Activated CD8-positive, alpha-beta memory T cell treated with anti-CD3 and anti-CD28 coated beads for 24 hours (primary cell): Measurements from ENCODE around the gene SLC2A6.
"Not testable (repeated sequence)": the region's sequence is repeated elsewhere in the genome, so short reads cannot be mapped to it uniquely, and the experiment has no call there.

ENCODE experiments used
- DNase-seq: peaks from one replicate; pipeline ENCODE4 v3.0.0-alpha.2; 2020

SLC2A6 gene

DNA sequence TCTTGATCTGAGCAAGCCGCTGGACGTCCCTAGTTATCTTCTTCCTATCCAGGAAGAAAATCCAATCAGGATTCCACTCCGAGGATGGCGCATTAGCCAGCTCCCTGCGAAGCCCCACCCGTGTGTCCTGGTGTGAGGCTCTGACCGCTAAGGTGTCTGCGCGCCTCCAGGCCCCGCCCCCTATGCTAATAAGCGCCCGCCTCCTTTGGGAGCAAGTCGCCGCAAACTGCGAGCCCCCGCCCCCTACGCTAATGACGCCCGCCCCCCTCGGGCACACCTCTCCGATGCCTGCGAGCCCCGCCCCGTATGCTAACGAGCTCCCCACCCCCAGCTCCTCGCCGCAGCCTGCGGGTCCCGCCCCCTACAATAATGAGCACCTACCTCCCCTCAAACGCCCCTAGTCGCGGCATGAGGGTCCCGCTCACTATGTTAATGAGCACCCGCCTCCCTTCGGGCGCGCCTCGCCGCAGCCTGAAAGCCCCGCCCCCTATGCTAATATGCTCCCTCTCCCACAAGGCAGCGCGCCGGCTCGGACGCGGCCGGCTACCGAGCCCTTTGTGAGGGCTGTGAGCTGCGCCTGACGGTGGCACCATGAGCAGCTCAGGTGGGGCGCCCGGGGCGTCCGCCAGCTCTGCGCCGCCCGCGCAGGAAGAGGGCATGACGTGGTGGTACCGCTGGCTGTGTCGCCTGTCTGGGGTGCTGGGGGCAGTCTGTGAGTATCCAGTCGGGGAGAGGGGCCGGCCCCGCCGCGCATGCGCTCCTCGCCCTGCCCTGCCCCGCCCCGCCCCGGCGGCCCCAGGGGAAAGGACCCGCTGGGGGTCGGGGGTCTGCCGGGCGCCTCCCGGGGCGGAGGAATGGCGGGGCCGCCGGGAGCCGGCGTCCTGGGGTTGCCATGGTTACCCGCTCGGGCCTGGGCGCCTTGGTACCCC, 19.2 kb downstream of the SLC2A6 start, which contains the start of gene CACFD1:
Gene CACFD1 (plus strand): TSS at position 503 of the 929 bp plus-strand sequence. CDS start 89 bp downstream, at position 592.
- DNase-seq = peak; percentile 96

DNA sequence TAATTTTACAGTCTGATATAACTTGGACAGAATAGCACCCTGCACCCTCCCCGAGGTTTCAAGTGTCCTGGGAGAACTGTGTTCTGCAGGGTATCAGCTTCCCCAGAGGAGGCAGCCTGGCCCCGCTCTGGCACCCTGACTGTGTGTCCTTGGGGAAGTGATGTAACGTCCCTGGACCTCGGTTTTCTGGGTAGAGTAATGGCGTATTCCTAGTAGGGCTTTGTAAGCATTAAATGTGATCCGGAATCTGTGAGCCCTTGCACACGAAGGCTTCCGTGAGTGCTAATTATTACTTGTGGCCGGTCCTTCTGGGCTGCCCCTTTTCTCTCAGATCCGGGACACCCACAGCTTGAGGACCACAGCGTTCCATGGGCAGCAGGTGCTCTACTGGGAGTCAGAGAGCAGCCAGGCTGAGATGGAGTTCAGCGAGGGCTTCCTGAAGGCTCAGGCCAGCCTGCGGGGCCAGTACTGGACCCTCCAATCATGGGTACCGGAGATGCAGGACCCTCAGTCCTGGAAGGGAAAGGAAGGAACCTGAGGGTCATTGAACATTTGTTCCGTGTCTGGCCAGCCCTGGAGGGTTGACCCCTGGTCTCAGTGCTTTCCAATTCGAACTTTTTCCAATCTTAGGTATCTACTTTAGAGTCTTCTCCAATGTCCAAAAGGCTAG, 20.1 kb downstream of the SLC2A6 start:
- no peak for DNase-seq

DNA sequence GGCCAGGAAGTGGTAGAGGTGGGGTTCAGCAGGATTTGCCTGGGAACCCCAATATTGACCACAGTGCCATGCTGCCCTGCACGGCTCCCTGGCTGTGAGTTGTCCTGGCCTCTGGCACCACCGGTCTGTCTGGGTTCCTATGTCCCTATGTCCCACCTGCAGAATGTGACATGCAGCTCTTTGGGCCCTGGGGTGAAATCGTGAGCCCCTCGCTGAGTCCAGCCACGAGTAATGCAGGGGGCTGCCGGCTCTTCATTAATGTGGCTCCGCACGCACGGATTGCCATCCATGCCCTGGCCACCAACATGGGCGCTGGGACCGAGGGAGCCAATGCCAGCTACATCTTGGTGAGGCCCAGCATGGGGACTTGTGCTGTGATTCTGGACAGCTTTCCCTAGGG, 21.2 kb downstream of the SLC2A6 start:
- no peak for DNase-seq

DNA sequence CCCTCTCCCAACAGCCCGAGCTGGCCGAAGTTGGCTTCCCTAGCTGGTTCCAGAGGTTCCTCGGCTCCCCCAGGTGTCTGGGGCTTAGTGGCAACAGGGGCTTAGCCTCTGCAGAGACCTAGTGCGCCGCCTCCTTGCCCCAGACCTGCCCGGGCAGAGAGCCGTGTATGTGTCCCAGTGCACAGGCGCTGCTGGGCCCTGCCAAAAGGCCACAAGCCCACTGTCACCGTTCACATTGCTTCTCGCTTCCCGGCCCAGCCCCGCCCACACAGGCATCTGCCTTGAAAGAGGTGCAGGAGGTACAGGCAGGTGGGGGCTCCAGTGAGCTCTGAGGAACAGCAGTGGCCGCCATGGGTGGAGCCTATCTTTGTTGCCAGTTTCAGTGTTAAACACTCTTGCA, 21.7 kb downstream of the SLC2A6 start:
- DNase-seq = no peak

DNA sequence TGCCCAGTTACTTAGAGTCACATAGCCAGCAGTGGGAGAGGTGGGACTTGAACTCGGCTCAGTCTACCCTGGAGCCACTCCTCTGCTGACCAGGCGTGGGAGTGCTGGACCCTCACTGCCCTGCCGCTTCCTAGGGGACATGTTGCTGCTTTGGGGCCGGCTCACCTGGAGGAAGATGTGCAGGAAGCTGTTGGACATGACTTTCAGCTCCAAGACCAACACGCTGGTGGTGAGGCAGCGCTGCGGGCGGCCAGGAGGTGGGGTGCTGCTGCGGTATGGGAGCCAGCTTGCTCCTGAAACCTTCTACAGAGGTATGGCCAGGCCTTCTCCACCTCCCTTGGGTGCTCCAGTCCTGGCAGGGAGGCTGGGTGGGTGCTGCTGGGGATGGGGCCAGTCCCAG, 22.5 kb downstream of the SLC2A6 start:
- DNase-seq = no peak

DNA sequence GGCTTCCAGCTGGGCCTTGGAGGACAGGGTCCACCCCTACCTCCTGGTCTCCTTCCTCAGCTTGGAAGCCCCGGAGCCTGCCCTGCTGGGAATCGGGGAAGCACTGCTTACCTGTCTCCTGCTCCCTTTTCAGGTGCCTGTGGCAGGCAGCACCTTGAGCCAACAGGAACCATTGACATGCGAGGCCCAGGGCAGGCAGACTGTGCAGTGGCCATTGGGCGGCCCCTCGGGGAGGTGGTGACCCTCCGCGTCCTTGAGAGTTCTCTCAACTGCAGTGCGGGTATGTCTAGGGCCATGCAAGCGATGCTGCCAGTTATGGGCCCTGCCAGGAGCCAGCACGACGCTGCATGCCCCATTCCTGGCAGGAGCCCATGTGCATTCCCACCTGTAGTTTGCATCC, 23.0 kb downstream of the SLC2A6 start:
- DNase-seq = no peak

DNA sequence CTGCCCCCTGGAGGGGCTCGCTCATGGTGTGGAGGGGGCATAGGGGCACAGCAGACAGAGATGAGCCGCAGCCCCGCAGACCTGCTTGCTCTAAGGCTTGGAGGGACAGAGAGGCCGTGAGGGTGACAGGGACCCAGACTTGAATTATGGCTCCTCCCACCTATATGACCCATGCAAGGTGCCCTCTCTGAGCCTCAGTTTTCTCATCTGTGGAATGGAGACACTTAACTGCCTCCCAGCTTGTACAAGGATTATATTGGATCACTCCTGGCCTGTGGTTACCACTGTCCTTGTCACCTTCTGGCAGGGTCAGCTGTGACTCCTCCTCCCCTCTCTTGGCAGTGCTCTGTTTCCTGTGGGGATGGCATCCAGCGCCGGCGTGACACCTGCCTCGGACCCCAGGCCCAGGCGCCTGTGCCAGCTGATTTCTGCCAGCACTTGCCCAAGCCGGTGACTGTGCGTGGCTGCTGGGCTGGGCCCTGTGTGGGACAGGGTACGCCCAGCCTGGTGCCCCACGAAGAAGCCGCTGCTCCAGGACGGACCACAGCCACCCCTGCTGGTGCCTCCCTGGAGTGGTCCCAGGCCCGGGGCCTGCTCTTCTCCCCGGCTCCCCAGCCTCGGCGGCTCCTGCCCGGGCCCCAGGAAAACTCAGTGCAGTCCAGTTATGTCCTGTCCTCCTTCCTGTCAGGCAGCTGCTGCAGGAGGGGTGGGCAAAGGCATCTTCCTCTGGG, 23.8 kb downstream of the SLC2A6 start:
- no peak for DNase-seq

DNA sequence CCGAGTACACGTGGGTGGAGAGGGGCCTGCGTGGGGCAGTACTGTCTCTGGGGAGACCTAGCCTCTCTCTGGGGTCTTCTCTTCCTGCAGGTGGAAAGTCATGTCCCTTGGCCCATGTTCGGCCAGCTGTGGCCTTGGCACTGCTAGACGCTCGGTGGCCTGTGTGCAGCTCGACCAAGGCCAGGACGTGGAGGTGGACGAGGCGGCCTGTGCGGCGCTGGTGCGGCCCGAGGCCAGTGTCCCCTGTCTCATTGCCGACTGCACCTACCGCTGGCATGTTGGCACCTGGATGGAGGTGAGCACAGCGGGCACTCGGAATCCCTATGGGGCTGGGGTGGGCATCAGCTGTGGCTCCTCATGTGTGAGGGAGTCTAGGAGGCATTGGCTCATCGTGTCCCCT, 24.6 kb downstream of the SLC2A6 start:
- DNase-seq = no peak

DNA sequence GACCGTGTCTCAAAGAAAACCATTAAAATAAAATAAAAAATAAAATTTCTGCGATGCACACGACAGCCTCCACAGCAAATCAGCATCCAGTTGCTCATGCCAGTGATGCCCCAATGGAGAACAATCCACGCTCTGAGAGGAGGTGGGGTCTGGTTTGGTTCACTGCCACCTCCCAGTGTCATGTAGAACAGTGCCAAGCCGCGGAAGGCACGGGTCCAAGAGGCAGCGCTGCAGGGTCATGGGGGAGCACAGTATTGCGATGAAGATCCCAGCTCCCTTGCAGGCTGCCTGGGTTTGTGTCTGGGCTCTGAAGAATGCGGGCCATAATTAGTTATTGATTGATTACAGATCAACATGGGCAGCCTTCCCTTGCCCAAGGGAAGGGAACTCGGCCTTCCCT, 25.2 kb downstream of the SLC2A6 start:
- no peak for DNase-seq

DNA sequence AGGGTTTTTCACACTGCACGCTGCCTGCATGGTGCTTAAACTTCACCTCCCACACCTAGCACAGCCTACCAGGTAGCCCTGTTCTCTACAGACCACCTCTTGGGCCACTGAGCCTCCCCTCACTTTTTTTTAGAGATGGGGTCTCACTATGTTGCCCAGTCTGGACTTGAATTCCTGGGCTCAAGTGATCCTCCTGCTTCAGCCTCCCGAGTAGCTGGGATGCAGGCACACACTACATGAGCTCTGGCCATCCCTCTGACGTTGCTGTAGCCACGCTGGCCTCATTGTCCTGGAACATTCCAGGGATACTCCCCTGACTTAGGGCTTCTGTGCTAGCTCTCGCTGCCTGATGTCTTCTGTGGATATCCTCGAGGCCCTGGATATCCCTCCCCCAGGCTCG, 26.3 kb downstream of the SLC2A6 start:
- DNase-seq = no peak

DNA sequence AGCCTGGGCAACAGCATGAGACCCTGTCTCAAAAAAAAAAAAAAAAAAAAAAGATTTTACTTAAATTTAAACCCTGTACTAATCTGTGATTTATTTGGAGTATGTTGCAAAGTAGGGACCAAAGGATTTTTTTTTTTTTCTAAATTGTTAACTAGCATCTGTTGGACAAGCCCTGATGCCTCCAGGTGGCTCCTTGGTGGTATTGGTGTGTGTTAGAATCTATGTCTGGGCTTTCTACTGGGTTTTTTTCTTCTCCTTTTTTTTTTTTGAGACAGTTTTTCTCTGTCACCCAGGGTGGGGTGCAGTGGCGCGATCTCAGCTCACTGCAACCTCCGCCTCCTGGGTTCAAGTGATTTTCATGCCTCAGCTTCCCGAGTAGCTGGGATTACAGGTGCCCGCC, 27.0 kb downstream of the SLC2A6 start:
- not testable (repeated sequence) for DNase-seq

DNA sequence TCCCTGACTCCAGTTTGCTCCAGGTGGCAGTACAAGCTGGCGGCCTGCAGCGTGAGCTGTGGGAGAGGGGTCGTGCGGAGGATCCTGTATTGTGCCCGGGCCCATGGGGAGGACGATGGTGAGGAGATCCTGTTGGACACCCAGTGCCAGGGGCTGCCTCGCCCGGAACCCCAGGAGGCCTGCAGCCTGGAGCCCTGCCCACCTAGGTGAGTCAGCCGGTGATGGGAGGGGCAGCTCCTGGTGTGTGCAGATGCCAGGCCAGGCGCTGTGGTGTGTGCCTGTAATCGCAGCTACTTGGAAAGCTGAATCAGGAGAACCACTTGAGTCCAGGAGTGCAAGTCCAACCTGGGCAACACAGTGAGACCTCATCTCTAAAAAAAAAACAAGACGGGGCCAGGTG, 29.1 kb downstream of the SLC2A6 start:
- DNase-seq = no peak

DNA sequence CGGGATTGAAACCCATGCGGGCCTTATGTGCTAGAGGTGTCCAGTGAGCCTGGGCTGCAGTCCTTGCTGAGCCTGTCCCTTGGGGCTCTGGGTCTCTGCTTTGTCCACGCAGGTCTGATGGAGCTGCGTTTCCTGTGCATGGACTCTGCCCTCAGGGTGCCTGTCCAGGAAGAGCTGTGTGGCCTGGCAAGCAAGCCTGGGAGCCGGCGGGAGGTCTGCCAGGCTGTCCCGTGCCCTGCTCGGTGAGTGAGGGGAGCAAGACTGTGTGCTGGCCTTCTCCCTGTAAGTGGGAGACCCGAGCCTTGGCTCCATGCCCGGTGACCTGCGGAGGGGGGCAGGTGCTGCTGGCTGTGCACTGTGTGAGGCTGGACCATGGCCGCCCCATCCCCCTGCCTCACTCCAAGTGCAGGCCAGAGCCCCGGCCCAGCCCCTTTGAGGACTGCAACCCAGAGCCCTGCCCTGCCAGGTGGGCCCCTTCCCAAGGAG, 30.4 kb downstream of the SLC2A6 start:
- DNase-seq = no peak

DNA sequence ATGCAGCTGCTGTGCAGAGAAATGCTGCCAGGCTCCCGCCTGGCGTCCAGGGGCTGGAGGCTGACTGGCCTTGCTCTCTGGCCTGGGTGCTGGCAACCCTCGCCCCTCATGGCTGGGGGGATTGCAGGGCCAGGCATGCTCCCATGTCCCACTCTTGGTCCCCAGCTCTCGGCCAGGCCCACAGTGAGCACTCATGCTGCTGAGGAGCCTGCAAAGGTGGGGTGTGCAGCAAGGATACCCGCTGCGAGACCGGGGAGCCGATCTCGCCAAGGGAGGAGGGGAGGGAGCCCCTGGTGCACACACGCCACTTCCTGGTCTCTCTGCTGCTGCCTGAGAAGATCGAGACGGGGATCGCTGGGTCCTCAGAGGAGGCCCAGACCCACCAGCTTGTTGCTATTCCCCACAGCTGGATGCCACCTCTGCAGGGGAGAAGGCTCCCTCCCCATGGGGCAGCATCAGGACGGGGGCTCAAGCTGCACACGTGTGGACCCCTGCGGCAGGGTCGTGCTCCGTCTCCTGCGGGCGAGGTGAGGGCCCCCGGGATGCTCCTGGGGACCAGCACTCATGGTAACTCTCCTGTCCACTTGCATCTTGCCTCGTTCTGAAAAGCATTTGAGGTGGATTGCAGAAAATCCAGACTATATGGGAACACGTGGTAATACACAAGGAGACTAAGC, 33.5 kb downstream of the SLC2A6 start:
- no peak for DNase-seq

DNA sequence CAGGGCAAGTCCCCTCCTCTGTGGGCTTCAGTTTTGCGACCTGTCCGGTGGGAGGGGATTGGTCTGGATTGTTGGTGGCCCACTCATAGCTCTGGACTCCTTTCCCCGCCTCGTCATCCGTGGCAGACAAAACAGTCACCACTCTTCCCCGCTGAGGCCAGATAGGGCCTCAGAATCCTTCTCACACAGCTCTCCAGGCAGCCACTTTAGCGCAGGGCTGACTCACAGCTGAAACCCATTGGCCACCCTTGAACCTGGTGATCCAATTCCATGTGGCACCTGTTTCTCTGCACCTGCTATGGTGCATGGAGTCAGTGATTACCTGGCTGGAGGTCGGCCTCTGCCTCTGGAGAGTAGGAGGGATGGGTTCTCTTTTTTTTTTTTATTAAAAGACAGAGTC, 34.9 kb downstream of the SLC2A6 start:
- DNase-seq = no peak

DNA sequence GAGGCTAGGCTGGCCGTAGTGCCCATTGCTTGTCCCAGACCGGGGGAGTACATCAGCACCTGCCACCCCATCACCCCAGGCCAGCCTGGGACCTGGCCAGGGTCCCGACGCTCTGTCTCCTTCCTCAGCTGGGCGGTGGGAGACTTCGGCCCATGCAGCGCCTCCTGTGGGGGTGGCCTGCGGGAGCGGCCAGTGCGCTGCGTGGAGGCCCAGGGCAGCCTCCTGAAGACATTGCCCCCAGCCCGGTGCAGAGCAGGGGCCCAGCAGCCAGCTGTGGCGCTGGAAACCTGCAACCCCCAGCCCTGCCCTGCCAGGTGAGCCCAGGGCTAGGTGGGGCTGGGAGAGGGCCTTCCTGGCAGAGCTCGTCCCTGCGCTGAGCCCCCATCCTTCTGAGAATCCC, 35.7 kb downstream of the SLC2A6 start:
- no peak for DNase-seq

DNA sequence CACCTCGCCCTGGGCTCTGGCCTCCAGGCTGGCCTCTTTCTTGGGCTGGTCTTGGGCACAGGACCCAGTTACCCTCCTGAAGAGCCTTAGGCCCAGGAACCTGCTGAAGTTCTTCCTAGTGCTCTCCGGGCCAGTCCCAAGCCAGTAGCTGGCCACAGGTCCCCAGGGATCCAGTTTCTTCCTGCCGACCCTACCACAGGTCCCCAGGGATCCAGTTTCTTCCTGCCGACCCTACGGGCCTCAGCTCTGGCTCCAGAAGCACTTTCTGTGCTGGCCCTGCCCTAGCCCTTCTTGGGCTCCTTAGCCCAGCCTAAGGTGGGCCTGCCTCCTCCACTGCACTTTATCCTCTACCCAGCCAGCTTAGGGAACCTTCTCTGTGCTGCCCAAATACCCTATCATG, 37.3 kb downstream of the SLC2A6 start:
- no peak for DNase-seq

DNA sequence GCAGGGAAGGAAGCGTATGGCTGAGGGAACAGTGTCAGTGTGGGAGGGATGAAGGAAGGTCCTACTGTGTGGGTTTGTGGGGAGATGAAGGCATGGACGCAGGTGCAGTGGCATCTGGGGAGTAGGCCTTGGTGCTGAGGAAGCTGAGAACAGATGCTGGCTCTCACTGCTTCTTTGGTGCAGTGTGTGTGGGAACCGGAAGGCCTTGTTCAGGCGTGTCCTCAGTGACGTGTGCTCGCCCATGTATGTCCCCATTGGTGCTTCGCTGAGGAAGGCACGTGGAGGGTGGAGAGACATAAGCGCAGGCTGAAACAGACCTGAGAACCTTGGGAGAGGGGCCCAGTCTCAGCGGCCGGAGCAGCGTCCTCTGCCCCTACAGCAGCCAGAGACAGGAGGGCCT, 38.0 kb downstream of the SLC2A6 start:
- no peak for DNase-seq

DNA sequence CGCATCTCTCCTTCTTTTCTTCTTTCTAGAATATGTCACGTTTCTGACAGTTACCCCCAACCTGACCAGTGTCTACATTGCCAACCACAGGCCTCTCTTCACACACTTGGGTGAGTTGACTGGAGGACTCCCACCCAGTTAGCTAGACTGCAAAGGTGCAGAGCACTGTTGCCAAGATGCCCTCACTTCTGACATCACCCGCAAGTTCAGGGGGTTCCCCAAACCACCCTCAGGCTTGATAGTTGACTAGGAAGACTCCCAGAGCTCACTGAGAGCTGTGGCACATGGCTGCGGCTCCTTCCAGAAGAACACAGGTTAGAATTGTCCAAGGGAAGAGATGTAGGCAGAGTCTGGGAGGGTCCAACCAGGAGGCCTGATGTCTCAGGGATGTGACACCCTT, 39.6 kb downstream of the SLC2A6 start:
- DNase-seq = no peak

DNA sequence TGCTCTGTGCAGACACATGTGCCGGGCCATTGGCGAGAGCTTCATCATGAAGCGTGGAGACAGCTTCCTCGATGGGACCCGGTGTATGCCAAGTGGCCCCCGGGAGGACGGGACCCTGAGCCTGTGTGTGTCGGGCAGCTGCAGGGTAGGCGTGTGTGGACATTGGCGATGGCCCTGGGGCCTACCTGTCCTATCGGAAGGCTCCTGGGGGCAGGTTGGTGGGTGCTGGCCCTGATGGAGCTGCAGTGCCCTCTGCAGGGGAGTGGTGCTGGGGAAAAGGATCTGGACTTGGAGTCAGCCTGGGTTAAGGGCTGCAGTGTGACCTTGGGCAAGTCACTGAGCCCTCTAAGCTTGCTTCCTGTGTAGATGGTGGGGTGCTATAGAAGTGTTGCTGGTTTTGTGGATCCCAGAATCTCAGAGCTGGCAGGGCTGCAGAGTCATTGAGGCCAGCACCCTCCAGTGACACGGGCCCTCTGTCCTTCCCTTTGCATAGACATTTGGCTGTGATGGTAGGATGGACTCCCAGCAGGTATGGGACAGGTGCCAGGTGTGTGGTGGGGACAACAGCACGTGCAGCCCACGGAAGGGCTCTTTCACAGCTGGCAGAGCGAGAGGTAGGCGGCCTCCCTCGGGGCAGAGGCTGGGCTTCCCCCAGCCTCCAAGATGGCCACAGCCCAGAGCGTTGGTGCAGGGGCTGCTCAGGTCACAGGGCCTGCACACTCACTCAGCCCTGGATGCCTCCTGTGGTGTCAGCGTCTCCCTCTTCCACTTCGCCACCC, 41.0 kb downstream of the SLC2A6 start:
- no peak for DNase-seq

DNA sequence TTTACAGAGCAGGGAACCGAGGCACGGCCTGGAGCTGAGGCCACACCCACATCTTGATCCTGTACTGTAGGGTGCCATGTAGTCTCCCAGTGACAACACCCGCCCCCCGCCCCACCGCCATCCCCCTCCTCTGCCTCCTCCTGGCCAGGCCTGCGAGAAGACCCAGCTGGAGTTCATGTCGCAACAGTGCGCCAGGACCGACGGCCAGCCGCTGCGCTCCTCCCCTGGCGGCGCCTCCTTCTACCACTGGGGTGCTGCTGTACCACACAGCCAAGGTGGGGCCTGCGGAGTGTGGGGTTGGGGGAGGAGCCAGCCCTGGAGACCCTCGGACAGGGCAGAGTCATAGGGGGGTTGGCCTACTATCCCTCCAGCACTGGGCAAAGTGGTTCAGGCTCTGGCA, 42.2 kb downstream of the SLC2A6 start:
- DNase-seq = no peak

DNA sequence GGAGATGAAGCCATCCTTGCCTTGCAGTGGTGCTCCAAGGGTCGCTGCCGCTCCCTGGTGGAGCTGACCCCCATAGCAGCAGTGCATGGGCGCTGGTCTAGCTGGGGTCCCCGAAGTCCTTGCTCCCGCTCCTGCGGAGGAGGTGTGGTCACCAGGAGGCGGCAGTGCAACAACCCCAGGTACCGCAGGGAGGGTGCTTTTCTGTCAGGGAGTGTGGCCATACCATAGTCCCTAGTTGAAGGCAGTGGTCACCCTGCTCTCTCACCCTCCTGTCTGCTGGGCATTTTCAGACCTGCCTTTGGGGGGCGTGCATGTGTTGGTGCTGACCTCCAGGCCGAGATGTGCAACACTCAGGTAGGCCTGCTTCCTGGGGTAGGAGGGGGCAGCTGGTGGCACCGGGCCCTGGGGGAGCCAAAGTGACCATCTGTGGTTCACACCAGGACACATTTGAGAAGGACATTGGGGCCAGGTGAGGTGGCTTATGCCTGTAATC, 45.5 kb downstream of the SLC2A6 start:
- DNase-seq = no peak
